Measurements from ENCODE around the gene CFAP97D2.

Gene CFAP97D2

DNA sequence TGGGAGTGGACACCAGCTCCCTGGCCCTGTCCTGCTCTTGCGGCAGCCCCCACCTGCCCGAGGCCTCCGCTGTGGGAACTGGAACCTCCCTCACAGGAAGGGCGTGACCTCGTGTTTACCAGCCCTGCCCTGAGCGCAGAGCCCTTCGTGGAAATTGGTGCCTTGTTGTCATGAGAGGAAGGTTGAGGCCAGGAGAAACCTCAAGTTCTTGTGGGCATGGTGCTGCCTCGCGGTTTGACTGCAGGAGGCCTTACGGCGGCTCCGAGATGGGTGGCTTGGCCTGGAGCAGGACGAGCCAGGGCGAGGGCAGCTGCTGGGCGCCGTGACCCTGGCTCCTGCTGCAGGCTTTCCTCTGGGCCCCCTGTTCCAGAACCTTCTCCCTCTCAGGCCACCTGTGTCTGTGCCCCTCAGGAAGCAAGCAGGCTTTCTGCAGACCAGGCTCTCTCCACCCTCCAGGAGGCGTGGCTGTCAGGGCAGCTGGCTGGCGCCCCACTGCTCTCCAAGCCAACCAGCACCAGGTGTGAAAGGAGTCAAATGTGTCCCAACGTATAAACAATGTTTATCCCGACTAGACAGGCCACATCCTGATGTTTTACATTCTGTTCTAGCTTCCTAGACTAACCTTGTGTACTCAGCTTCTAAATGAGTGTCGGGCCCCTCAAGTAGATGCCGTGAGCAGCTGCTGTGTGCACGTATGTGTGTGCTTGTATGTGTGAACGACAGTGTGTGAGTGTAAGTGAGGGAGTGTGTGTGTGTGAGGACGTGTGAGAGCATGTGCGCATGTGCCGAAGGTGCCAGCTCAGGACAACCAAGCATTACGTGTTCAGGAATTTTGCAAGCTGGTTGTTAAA lies 36.2 kb upstream of the CFAP97D2 start:
- no peak overlapping the region for H3K4me3 ChIP-seq
- TF ChIP-seq, protein P1, sequence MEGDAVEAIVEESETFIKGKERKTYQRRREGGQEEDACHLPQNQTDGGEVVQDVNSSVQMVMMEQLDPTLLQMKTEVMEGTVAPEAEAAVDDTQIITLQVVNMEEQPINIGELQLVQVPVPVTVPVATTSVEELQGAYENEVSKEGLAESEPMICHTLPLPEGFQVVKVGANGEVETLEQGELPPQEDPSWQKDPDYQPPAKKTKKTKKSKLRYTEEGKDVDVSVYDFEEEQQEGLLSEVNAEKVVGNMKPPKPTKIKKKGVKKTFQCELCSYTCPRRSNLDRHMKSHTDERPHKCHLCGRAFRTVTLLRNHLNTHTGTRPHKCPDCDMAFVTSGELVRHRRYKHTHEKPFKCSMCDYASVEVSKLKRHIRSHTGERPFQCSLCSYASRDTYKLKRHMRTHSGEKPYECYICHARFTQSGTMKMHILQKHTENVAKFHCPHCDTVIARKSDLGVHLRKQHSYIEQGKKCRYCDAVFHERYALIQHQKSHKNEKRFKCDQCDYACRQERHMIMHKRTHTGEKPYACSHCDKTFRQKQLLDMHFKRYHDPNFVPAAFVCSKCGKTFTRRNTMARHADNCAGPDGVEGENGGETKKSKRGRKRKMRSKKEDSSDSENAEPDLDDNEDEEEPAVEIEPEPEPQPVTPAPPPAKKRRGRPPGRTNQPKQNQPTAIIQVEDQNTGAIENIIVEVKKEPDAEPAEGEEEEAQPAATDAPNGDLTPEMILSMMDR (IDR thresholded peaks at IDR 0.05): no peak
- H3K4me1 ChIP-seq: peaks cover 0 to 7% (median 2%) of the 10 kb centered on the region in 4 donors
- no peaks in the 10 kb centered on the region for H3K27me3 ChIP-seq
- peak in 1 of 2 donors; percentile 65 for DNase-seq
- intact Hi-C loops (cut with DNase I; ENCODE audit: low total_unique reads): no loop called here
- no peaks in the 10 kb centered on the region for H3K36me3 ChIP-seq
- no peaks in the 10 kb centered on the region for H3K9me3 ChIP-seq
- H3K27ac ChIP-seq: no peak overlapping the region

- Histone ChIP-seq H3K27ac (no peak overlapping the region), H3K27me3 (no peaks in the 10 kb centered on the region), H3K4me3 (no peak overlapping the region), H3K9me3 (no peaks in the 10 kb centered on the region), H3K4me1 (peaks cover 0 to 7% (median 2%) of the 10 kb centered on the region in 4 donors), H3K36me3 (no peaks in the 10 kb centered on the region)
- peak in 1 of 2 donors; percentile 55 for DNase-seq
- intact Hi-C loops (cut with DNase I; ENCODE audit: low total_unique reads): no loop called here
- TF ChIP-seq, protein P1 (IDR thresholded peaks at IDR 0.05): no peak
Measured at GRCh38 chr13:114143806-114144605, 35.1 kb upstream of the CFAP97D2 start.

- H3K9me3 ChIP-seq: no peaks in the 10 kb centered on the region
- no peak overlapping the region for H3K27ac ChIP-seq
- H3K27me3 ChIP-seq: no peaks in the 10 kb centered on the region
- TF ChIP-seq, protein P1 (IDR thresholded peaks at IDR 0.05): no peak
- intact Hi-C loops (cut with DNase I; ENCODE audit: low total_unique reads): no loop called here
- H3K4me3 ChIP-seq: no peak overlapping the region
- peaks cover 0 to 7% (median 2%) of the 10 kb centered on the region in 4 donors for H3K4me1 ChIP-seq
- no peaks in the 10 kb centered on the region for H3K36me3 ChIP-seq
- peak in 1 of 2 donors; percentile 23 for DNase-seq
Measured at GRCh38 chr13:114144606-114145244, 34.3 kb upstream of the CFAP97D2 start.

GRCh38 chr13:114145256-114145655 lies 33.8 kb upstream of the CFAP97D2 start:
- H3K4me3 ChIP-seq: no peak overlapping the region
- H3K9me3 ChIP-seq: no peaks in the 10 kb centered on the region
- intact Hi-C loops (cut with DNase I; ENCODE audit: low total_unique reads): no loop called here
- H3K4me1 ChIP-seq: peaks cover 0 to 5% (median 2%) of the 10 kb centered on the region in 4 donors
- no peak overlapping the region for H3K27ac ChIP-seq
- peak in 1 of 2 donors; percentile 46 for DNase-seq
- TF ChIP-seq, protein P1 (IDR thresholded peaks at IDR 0.05): no peak
- H3K36me3 ChIP-seq: no peaks in the 10 kb centered on the region
- no peaks in the 10 kb centered on the region for H3K27me3 ChIP-seq

- no peak overlapping the region for H3K27ac ChIP-seq
- H3K27me3 ChIP-seq: no peaks in the 10 kb centered on the region
- peak in 1 of 2 donors; percentile 32 for DNase-seq
- intact Hi-C loops (cut with DNase I; ENCODE audit: low total_unique reads): no loop called here
- H3K36me3 ChIP-seq: no peaks in the 10 kb centered on the region
- peaks cover 0 to 2% (median 0%) of the 10 kb centered on the region in 4 donors for H3K4me1 ChIP-seq
- H3K9me3 ChIP-seq: no peaks in the 10 kb centered on the region
- no peak overlapping the region for H3K4me3 ChIP-seq
- TF ChIP-seq, protein P1 (IDR thresholded peaks at IDR 0.05): no peak
Measured at GRCh38 chr13:114145722-114146121, 33.3 kb upstream of the CFAP97D2 start.

Data from tibial artery (tissue), 4 donors.